Femur (tissue), 1 donor: ENCODE measurements around the gene IL23R.
"Not testable (repeated sequence)": the region's sequence is repeated elsewhere in the genome, so short reads cannot be mapped to it uniquely, and the experiment has no call there.

ENCODE experiments used
- DNase-seq: peaks from one replicate; pipeline ENCODE4 v3.0.0-alpha.2; 2017

Gene IL23R

DNA sequence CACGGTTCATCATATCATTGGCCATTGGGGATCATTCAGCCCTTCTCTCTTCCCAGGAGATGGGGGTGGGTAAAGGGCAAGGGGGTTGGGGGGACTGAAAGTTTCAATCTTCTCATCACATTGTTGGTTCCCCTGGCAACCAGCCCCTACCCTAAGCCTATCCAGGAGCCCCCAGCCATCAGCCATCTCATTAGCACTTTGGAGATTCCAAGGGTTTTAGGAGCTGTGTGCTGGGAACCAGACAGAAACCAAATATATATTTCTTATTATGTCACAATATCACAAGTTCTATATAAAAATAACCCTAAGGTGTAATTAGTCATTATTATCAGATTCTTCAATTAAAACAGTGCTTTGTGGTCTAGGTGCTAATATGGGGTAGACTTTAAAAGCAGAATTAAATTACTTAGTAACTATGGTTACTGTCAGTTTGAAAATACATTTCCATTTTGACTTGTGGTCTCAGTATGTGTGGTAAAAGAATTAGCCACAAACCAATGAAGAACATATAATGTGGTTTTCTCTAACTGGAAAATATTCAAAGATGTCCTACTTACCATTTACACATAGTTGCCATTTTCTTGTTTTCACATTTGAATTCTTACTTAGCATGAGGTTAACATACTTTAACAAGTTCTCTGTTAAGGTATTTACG, 28.1 kb downstream of the IL23R start:
- DNase-seq: no peak

DNA sequence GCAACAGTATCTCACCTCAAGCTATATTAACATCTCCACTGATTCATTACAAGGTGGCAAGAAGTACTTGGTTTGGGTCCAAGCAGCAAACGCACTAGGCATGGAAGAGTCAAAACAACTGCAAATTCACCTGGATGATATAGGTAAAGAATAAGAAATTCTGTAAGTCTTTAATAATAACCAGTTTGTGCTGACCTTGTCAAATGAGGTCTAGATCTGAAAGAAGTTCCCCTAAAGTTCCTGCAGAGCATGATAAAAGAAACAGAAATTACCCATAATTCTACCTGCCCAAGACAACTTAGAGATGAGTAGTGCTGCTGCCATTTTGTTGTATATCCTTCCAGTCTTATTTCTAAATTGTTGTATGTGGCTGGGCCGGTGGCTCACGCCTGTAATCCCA, 34.5 kb downstream of the IL23R start:
- DNase-seq: no peak

DNA sequence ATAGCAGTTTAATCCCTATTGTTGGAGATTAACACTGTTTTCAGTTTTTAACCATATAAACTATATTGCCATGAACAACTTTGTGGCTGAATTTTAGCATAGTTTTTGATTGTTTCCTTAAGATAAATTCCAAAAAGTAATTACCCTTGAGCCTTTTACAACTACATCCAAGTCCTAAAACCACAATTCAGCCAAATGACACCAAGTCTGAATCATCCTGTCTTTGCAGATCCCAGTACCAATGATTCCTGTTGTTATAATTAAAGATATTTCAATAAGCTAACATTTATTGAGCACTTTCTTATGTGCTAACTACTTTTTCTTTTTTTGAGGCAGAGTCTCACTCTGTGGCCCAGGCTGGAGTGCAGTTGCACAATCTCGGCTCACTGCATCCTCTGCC, 35.6 kb downstream of the IL23R start:
- no peak for DNase-seq

DNA sequence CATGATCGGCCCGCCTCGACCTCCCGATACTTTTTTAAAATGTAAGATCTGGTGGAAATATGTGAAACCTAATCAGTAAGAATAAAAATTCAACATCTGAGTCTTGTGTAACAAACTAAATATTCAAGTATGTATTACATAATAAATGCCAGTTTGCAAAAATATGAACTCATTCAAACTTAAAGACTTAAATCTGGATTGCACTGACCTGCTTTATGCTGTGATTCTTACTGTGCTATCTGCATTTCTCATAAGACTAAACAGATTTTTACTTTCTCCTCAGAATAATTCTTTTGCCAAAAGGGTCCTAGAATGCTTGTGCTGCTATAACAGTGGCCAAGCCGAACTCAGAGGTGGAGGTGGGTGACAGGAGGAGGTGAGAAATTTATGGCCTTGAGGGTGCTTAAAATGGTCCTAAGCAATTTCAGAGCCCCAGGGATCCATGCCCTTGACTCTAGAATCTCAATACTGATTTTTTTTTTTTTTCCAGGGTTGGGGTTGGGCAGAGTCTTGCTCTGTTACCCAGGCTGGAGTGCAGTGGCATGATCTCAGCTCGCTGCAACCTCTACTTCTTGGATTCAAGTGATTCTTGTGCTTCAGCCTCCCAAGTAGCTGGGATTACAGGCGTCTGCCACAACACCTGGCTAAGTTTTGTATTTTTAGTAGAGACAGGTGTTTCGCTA, 38.2 kb downstream of the IL23R start:
- DNase-seq: no peak

DNA sequence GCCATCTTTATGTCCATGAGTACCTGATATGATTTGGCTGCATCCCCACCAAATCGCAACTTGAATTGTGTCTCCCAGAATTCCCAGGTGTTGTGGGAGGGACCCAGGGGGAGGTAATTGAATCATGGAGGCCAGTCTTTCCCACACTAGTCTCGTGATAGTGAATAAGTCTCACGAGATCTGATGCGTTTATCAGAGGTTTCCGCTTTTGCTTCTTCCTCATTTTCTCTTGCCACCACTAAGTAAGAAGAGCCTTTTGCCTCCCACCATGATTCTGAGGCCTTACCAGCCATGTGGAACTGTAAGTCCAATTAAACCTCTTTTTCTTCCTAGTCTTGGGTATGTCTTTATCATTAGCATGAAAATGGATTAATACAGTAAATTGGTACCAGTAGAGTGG, 41.1 kb downstream of the IL23R start:
- DNase-seq: not testable (repeated sequence)

DNA sequence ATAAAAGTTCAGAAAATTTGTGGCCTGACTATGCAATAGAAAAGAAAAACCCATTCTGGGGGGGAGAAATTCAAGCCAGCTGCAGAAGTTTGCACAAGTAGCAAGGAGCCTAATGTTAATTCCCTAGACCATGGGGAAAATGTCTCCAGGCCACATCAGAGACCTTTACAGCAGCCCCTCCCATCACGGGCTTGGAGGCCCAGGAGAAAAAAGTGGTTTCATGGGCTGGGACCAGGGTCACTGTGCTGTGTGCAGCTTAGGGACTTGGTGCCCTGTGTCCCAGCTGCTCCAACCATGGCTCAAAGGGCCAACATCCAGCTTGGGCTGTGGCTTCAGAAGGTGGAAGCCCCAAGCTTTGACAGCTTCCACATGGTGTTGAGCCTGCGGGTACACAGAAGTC, 42.0 kb downstream of the IL23R start:
- no peak for DNase-seq

DNA sequence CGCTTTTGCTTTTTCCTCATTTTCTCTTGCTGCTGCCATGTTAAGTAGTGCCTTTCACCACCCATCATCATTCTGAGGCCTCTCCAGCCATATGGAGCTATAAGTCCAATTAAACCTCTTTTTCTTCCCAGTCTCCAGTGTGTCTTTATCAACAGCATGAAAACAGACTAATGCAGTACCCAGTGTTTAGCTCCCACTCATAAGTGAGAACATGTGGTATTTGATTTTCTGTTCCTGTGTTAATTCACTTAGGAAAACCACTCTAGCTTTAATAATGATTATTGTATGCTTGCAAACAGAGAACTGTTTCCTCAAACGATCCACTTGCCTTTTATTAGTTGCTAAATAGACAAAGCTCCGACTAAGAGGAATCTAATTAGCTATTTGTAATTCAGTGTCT, 43.3 kb downstream of the IL23R start:
- no peak for DNase-seq

DNA sequence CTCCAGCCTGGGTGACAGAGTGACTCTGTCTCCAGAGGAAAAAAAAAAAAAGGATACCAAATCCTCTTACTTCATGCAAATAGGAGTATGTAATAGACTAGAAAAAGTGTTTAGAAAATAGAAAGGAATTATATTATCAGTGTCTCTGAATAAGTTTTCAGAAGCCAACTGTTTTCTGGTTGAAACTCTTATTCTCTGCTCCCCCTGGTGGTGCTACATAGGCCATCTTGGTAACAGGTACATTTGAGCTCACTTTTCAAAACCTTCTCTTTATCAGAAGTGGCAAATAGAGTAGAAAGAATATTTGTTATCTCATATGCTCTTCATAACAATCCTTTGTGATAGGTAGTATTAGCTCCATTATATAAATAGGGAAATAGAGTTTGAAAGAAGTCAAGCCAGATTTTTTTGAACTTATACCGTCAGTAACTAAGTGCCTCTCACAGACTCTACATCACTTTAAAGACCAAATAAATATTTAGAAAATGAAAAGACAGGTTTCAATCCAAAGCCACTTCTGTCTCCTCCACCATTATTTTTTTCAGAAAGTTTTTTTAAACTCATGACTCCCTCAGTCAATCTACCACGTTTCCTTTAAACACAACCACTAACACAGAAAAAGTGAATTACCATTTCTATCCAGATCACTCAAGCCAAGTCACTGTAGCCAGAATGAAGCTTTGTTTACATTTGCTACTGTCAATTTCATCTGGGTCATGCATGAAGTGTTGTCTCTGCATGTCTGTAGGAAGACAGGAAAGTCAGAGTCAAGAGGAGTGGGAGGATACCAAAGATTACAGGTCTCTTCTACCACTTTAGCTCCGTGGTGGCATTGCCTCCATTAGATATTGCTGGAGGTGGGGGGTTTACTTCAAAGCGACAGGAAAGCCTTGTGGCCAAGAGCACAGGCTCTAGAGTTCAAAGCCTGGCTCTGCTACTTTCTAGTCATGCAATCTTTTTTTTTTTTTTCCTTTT, 45.6 kb downstream of the IL23R start:
- no peak for DNase-seq

DNA sequence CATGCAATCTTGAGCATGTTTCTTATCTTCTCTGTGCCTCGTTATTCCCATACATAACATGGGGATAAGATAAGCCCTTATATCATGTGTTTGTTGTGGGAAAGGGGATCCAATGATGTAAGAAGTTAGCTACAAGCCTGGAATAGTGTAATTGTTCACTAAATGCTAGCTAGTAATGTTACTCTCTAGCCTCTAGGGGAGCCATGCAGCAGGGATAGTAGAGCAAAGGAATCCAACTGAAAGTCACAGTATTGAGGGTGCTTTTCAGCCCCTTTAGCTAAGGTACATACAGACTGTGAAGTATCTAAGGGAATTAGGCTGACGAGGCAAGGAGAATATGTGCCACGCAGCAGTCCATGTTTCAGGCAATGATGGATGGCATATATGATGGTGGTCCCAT, 46.9 kb downstream of the IL23R start:
- no peak for DNase-seq

DNA sequence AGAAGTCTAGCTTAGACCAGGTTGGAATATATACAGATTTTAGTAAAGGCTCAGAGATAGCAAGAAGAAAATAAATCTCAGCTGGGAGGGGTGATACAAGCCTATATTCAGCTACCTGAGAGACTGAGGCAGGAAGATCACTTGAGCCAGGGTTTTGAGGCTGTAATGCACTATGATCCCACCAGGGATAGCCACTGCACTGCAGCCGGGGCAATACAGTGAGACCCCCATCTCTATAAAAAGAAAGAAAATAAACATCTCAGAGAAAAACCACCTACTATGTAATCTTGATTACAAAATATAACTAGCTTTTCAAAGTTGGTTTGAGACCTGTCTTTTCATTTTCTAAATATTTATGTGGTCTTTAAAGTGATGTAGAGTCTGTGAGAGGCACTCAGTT, 47.7 kb downstream of the IL23R start:
- no peak for DNase-seq

DNA sequence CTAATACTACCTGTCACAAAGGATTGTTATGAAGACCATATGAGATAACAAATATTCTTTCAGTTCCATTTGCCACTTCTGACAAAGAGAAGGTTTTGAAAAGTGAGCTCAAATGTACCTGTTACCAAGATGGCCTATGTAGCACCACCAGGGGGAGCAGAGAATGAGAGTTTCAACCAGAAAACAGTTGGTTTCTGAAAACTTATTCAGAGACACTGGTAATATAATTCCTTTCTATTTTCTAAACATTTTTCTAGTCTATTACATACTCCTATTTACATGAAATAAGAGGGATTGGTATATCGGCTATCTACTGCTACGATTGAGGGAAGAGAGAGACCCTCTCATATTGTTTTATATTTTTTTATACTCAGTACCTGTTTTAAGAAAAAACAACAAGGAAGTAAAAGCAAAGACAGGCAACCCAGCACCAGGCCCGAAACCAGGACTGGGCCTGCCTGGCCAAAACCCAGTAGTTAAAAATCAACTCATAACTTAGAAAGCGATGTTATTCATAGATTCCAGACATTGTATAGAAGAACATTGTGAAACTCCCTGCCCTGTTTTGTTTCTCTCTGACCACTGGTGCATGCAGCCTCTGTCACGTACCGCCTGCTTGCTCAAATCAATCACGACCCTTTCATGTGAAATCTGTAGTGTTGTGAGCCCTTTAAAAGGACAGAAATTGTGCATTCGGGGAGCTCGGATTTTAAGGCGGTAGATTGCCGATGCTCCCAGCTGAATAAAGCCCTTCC, 48.3 kb downstream of the IL23R start:
- no peak for DNase-seq

DNA sequence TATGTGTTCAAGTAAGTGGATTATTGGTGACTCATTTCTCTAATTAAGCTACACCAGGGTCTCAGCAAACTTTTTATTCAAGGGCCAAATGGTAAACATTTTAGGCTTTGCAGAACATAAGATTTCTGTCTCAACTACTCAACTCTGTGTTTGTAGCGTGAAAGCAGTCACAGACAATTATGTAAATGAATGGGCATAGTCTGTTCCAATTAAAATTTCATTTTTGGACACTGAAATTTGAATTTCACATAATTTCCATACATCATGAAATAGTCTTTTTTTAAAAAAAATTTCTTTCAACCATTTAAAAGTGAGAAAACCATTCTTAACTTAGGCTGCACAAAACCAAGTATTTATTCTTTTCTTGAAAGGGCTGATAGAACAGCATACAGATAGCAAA, 50.1 kb downstream of the IL23R start:
- DNase-seq: no peak

DNA sequence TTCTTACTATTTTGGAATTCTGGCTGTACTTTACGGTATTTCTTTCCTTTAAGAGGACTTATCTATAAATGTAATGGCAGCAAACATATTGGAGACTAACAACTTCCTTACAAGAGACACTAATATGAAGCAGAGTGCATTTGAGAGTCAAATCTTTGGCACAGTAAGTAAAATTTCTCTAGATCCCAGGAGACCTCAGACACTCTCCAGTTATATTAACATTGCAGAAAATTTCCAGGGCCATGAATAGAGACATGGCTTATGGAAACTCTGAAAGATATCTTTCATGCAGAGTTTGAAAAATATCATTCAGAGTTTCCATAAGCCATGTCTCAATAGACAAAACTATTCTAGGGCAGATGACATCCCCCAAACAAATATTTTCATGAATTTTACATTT, 51.2 kb downstream of the IL23R start:
- DNase-seq: no peak

DNA sequence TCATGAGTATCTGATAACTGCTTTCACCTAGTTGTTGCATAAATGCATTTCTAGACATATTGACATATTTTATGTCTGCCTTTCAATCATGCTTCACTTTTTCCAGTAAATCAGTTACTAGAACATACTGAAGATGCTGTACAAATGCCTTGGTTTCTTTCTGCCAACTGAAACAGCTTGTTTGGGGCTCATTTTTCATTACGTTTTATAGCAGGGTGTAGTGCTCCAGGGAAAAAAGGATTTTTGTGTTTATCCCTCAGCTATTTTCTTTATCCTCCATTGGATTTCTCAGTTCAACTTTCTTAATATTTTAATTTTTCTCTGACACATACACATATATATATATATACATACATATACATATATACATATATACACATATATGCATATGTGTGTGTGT, 51.7 kb downstream of the IL23R start:
- no peak for DNase-seq

DNA sequence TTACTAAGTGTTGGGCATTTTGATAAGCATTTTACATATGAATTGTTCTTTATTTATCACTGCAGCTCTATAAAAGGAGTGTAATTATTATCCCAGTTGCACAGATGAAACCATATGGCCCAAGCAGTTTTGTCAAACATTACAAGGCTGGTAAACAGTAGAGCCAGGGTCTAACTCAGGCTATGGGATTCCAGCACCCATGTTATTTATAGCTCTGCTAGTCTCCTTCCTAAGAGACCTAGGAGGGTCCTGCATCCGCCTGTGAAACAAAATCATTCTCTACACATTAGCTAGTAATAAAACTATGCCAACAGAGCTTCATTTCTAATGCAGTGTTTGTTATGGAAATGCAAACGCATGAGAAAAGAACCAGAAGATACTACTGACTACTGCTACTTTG, 58.6 kb downstream of the IL23R start:
- DNase-seq: no peak

DNA sequence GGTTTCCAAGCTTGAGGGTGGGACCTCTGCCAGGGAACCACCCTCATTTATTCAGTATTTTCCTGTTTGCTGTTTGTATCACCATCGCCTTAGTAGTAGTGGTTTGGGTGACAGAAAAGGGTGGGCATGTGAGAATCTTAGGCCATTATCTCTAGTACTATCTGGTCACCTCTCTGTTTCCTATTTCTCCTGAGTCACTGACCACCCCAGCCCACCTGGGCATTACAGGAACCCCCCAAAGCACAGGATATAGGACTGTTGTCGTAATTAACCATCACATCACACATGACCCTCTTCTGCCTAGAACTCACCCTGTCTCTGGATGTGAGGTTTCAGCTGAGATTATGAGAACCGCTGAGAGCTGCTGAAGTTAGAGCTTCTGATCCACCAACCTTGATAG, 60.4 kb downstream of the IL23R start:
- DNase-seq: no peak

DNA sequence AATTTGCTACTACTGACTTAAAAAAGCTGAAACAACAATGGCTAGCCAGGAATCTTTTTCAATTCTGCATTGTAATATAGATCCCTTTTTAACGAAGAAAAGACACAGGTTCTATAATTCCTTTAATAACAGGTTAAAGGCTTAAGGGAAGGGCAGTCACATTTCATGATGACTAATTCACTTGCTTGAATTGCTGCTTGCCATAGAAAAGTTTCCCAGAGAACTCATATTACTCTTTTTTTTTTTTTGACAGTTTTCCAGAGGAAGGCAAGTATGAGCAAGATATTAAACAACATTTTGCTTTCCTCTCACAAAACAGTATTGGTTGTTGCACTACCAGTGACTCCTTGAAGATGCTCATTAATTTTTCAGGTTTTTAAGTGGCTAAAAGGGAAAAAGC, 60.9 kb downstream of the IL23R start:
- DNase-seq: no peak

DNA sequence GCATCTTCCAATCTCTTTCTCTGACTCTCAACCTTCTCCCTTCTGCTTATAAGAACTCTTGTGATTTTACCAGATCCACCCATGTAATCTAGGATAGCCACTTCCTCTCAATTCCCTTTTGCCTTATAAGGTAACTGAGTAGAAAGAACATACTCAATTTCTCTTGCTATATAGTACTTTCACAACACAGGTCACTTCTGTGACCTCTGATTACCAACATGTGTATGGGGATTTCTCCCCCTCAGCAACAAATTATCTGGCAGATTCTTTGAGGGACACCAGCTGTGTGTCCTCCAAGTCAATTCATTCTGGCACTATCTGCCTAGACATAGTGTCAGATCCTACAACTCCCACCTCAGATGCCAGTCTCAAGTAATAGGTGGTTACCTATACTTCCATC, 62.5 kb downstream of the IL23R start:
- no peak for DNase-seq

DNA sequence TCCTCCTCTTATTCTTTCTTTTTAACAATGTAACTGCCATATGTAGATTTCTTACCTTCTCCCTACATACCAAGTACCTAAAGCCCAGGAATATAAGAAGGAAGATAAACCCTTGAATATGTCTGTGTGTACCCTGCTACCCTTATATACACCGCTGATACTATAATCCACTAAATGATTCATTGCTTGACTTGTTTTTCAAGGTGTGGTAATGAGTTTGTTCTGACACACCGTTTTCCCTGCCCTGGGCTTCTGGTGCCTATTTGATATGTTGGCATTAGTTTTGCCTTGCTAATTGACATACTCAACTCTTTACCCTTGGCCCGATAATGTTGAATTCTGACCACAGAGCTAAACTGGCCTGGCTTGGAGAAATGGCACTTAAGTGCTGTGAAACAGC, 64.3 kb downstream of the IL23R start:
- DNase-seq: no peak

DNA sequence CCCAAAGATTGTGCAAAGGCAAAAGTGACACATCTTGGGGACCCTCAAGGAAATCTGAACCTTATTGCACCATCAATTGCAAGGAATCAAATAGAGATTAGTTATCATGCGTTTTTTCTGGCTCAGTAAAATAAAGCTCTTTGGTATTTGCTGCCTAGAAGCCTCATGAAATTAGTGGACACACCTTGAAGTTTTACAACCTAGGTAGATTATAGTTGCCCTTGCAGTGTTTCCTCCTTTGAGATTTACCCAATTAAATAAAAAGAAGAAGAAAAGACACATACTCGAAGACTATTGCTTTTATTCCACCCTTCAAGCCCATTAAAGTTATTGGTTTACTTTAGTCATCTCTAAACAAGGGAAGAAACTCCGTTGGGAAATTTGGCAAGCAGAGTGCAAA, 70.0 kb downstream of the IL23R start:
- no peak for DNase-seq

DNA sequence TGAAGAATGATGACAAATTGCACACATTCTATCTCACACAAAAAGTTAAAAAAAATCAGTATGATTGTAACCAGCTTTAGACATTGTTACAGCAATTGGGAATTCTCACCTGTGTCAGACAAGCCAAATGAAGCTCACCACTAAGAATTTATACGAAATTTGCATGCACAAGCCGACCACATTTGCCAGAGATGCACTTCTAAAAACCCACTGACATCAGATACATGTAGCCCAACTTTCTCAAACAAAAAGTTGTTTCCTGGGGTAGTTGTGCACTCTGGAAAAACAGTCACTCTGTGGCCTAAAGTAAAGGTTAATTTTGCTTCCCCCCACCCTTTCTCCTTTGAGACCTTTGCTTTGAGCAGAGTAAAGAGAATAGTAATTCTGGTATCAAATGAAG, 73.5 kb downstream of the IL23R start:
- DNase-seq: no peak

DNA sequence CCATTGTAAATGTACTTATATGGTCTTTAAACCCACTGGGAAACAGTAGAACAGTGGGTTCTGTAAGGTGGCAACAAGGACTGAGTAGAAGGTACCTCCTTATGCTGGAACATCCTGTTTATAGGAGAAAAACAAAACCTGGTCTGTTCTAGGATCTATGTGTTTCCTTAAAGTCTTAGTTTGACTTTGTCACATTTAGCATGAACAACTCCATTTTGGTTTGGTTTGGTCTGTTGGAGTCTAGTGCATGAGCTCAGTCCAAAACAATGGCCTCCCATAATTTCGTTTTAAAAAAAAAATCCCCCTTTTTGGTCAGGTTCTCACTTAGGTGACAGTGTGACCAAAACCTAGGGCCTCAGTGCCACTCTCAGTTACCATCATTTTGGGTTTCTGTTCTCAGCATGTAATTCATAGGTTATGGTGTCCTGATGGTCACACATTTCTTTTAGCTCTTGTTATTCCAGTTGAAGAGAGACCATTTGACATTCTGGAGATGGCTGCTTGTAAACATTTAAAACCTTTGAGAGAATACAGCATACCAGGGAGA, 75.0 kb downstream of the IL23R start:
- DNase-seq: no peak

DNA sequence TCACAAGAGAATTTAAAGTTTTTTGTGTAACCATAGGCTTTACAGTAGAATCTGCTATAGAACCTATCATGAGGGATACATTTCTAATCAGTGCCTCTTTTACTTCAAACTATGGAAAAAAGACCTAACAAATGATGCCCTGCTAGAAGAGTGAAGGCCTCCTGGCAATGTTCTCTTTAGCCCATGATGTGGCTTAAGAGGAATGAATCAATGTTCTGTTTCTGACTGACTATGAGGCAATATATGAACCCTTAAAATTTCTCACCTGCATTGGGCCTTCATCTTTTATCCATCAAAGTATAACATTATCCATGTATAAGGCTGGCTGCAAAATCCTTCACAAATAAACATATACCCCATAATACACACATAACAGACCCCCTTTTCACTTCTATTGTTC, 75.8 kb downstream of the IL23R start:
- DNase-seq: no peak
